NCI-H446 treated with DMSO at 0.1 percent for 48 hours (cell line): ENCODE data around the gene SLC9C1.

Experiments
- DNase-seq: peaks from one replicate; lab custom pipeline; 2025; lab: John Stamatoyannopoulos, UW

SLC9C1 gene

GRCh38 chr3:112293368-112294321 is at the start of gene SLC9C1:
Gene SLC9C1 (minus strand): TSS chr3:112294216. CDS start chr3:112286791, 7,425 bp downstream.
- DNase-seq: peak; percentile 22

GRCh38 chr3:112341386-112341785 is 47.4 kb upstream of the SLC9C1 start:
- DNase-seq: no peak

GRCh38 chr3:112339609-112340008 is 45.6 kb upstream of the SLC9C1 start:
- DNase-seq: no peak

GRCh38 chr3:112339134-112339533 is 45.1 kb upstream of the SLC9C1 start:
- DNase-seq: no peak

GRCh38 chr3:112338727-112339056 is 44.7 kb upstream of the SLC9C1 start:
- no peak for DNase-seq

- DNase-seq: no peak
Measured at GRCh38 chr3:112338021-112338726, 44.2 kb upstream of the SLC9C1 start.

GRCh38 chr3:112335434-112335781 is 41.4 kb upstream of the SLC9C1 start:
- DNase-seq: no peak

GRCh38 chr3:112334691-112335433 is 40.8 kb upstream of the SLC9C1 start:
- no peak for DNase-seq

GRCh38 chr3:112333381-112334317 is 39.6 kb upstream of the SLC9C1 start:
- DNase-seq: no peak

GRCh38 chr3:112333002-112333380 is 39.0 kb upstream of the SLC9C1 start, which contains the start of gene CD200:
Gene CD200 (plus strand): TSS chr3:112333156. CDS start chr3:112333213, 57 bp downstream.
- DNase-seq: no peak

GRCh38 chr3:112331851-112332250 is 37.8 kb upstream of the SLC9C1 start:
- DNase-seq: no peak

GRCh38 chr3:112327371-112327951 is 33.4 kb upstream of the SLC9C1 start:
- DNase-seq: peak; percentile 47

- DNase-seq: no peak
Measured at GRCh38 chr3:112321867-112322652, 28.0 kb upstream of the SLC9C1 start.

- no peak for DNase-seq
Measured at GRCh38 chr3:112320691-112321090, 26.7 kb upstream of the SLC9C1 start.

- DNase-seq: no peak
Measured at GRCh38 chr3:112319516-112320276, 25.7 kb upstream of the SLC9C1 start.

- no peak for DNase-seq
Measured at GRCh38 chr3:112315791-112316190, 21.8 kb upstream of the SLC9C1 start.

GRCh38 chr3:112314649-112315048 is 20.6 kb upstream of the SLC9C1 start:
- DNase-seq: no peak

GRCh38 chr3:112308151-112308911 is 14.3 kb upstream of the SLC9C1 start:
- no peak for DNase-seq

- no peak for DNase-seq
Measured at GRCh38 chr3:112307557-112307956, 13.5 kb upstream of the SLC9C1 start.
